ENCODE data around the gene SDS. TPM values are rescaled to one million over a fixed set of nuclear protein-coding genes. Genes with fewer than 3 reads are reported as not detected.

SDS gene
- polyA plus RNA-seq, 3 donors, result 0.89 to 2.3 (median 1.1) TPM

DNA sequence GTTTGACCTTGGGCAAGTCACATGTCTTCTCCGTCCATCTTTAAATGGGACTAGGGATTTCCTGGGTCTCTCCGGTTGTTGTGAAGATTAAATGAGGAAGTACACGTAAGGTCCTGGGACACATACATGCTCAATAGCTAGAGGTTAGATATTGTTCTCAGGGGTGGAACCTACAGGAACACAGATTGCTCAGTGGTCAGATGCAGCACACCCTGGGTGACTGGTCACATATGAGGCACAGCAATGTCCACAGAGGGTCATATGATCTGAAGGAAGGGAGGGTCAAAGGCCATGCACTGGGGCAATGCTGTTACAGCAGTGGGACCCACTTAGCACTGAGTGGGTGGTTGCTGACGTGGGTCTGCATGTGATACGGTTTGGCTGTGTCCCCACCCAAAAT is 57.3 kb downstream of the SDS start:
- peak; percentile 42 to 83 (median 54) for DNase-seq
- Histone ChIP-seq H3K9me3 (replicated peaks in 1 of 2; ENCODE audit: control insufficient read depth in 1 of 2, insufficient read depth in 1 of 2, low read length in 2 of 2) (no peaks in the 10 kb centered on the region), H3K36me3 (replicated peaks in 1 of 2; ENCODE audit: control insufficient read depth in 1 of 2, insufficient read depth in 2 of 2, low read length in 2 of 2) (no peaks in the 10 kb centered on the region), H3K4me1 (ENCODE audit: control insufficient read depth in 1 of 2, insufficient read depth in 2 of 2, low read length in 2 of 2) (peaks cover 7 to 14% of the 10 kb centered on the region in 2 donors), H3K4me2 (replicated peaks; ENCODE audit: extremely low read depth, low read length, poor library complexity, severe bottlenecking) (no peak overlapping the region), H4K20me1 (ENCODE audit: insufficient read depth, low read length) (no peaks in the 10 kb centered on the region), H3K4me3 (replicated peaks in 1 of 3; ENCODE audit: low read depth in 2 of 3, low read length in 3 of 3) (no peak overlapping the region), H3K27ac (ENCODE audit: low read depth in 1 of 2, low read length in 2 of 2) (no peak overlapping the region), H3K79me2 (ENCODE audit: insufficient read depth, low read length) (no peaks in the 10 kb centered on the region), H3K27me3 (ENCODE audit: control insufficient read depth in 2 of 2, insufficient read depth in 2 of 2, low read length in 2 of 2) (no peaks in the 10 kb centered on the region), H2AFZ (ENCODE audit: insufficient read depth, low read depth, low read length, poor library complexity, severe bottlenecking) (no peak overlapping the region), H3K9ac (ENCODE audit: insufficient read depth, low read length, poor library complexity, severe bottlenecking) (no peak overlapping the region)
- 41% methylated on average over 4 of the region's 5 CpGs for WGBS (ENCODE audit: insufficient coverage)
- TF ChIP-seq, protein P1, sequence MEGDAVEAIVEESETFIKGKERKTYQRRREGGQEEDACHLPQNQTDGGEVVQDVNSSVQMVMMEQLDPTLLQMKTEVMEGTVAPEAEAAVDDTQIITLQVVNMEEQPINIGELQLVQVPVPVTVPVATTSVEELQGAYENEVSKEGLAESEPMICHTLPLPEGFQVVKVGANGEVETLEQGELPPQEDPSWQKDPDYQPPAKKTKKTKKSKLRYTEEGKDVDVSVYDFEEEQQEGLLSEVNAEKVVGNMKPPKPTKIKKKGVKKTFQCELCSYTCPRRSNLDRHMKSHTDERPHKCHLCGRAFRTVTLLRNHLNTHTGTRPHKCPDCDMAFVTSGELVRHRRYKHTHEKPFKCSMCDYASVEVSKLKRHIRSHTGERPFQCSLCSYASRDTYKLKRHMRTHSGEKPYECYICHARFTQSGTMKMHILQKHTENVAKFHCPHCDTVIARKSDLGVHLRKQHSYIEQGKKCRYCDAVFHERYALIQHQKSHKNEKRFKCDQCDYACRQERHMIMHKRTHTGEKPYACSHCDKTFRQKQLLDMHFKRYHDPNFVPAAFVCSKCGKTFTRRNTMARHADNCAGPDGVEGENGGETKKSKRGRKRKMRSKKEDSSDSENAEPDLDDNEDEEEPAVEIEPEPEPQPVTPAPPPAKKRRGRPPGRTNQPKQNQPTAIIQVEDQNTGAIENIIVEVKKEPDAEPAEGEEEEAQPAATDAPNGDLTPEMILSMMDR (IDR thresholded peaks at IDR 0.05), result no peak
- Mint-ChIP-seq H3K4me1 (peaks cover 19% of the 10 kb centered on the region), H3K36me3 (no peaks in the 10 kb centered on the region), H3K4me3 (no peak overlapping the region), H3K27me3 (ENCODE audit: low read depth in 3 of 3) (peaks cover 2 to 10% (median 3%) of the 10 kb centered on the region in 3 donors), H3K27ac (peak overlapping the region in 3 of 7 donors; percentile 17 to 84 (median 55)), H3K9me3 (peaks cover 0 to 2% (median 0%) of the 10 kb centered on the region in 7 donors)
- intact Hi-C loops (cut with micrococcal nuclease), result no loop called here

DNA sequence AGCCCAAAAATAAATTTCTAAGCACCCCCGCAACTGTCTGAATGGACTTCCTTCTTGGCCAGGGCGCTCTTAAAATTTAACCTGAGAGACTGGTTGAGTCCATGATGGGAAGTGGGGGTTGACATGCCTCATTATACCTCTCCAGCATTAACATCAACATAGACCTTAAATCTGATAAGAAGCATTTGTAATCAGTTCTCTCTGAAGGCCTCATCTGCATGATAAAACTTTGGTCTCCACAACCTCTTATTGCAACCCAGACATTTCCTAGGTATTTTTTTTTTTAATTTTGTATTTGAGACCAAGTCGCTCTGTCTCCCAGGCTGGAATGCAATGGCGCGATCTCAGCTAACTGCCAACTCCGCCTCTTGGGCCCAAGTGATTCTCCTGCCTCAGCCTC is 58.4 kb downstream of the SDS start:
- Histone ChIP-seq H4K20me1 (ENCODE audit: insufficient read depth, low read length) (no peaks in the 10 kb centered on the region), H3K79me2 (ENCODE audit: insufficient read depth, low read length) (no peaks in the 10 kb centered on the region), H3K36me3 (replicated peaks in 1 of 2; ENCODE audit: control insufficient read depth in 1 of 2, insufficient read depth in 2 of 2, low read length in 2 of 2) (no peaks in the 10 kb centered on the region), H3K9ac (ENCODE audit: insufficient read depth, low read length, poor library complexity, severe bottlenecking) (no peak overlapping the region), H2AFZ (ENCODE audit: insufficient read depth, low read depth, low read length, poor library complexity, severe bottlenecking) (no peak overlapping the region), H3K4me3 (replicated peaks in 1 of 3; ENCODE audit: low read depth in 2 of 3, low read length in 3 of 3) (no peak overlapping the region), H3K9me3 (replicated peaks in 1 of 2; ENCODE audit: control insufficient read depth in 1 of 2, insufficient read depth in 1 of 2, low read length in 2 of 2) (no peaks in the 10 kb centered on the region), H3K4me1 (ENCODE audit: control insufficient read depth in 1 of 2, insufficient read depth in 2 of 2, low read length in 2 of 2) (peaks cover 11 to 19% of the 10 kb centered on the region in 2 donors), H3K27ac (ENCODE audit: low read depth in 1 of 2, low read length in 2 of 2) (no peak overlapping the region), H3K4me2 (replicated peaks; ENCODE audit: extremely low read depth, low read length, poor library complexity, severe bottlenecking) (no peak overlapping the region), H3K27me3 (ENCODE audit: control insufficient read depth in 2 of 2, insufficient read depth in 2 of 2, low read length in 2 of 2) (no peaks in the 10 kb centered on the region)
- H3K27ac Mint-ChIP-seq, result no peak overlapping the region
- DNase-seq, result no peak
- TF ChIP-seq, protein P1 (IDR thresholded peaks at IDR 0.05), result no peak
- H3K9me3 Mint-ChIP-seq, result peaks cover 0 to 2% (median 0%) of the 10 kb centered on the region in 7 donors
- no CpG with 5 or more reads among the region's 6 CpGs for WGBS (ENCODE audit: insufficient coverage)
- no peaks in the 10 kb centered on the region for H3K36me3 Mint-ChIP-seq
- H3K27me3 Mint-ChIP-seq (ENCODE audit: low read depth in 3 of 3), result peaks cover 2 to 10% (median 2%) of the 10 kb centered on the region in 3 donors
- intact Hi-C loops (cut with micrococcal nuclease), result no loop called here
- H3K4me1 Mint-ChIP-seq, result peaks cover 23% of the 10 kb centered on the region
- H3K4me3 Mint-ChIP-seq, result no peak overlapping the region

Other genes with a start within 250 kb of the SDS start
- gene DDX54, start 218.4 kb downstream of the SDS start, polyA plus RNA-seq, result 10 to 100 TPM in 2 of 3 donors, 1 to 10 TPM in 1; 7.9 to 32.2 (median 13.6) TPM
- gene RITA1, start 218.2 kb downstream of the SDS start, polyA plus RNA-seq, result 10 to 100 TPM in 2 of 3 donors, 1 to 10 TPM in 1; 4.9 to 17.6 (median 16.4) TPM
- 100 to 1,000 TPM in 1 of 3 donors, 10 to 100 TPM in 2; 20.4 to 110 (median 34.9) TPM for gene TPCN1, start 182.4 kb downstream of the SDS start, polyA plus RNA-seq
- 10 to 100 TPM; 21.6 to 46.0 (median 32.4) TPM for gene SLC8B1, start 68.8 kb downstream of the SDS start, polyA plus RNA-seq
- gene PLBD2, start 45.3 kb downstream of the SDS start, polyA plus RNA-seq, result 10 to 100 TPM in 1 of 3 donors, 1 to 10 TPM in 2; 8.5 to 12.4 (median 8.8) TPM
- gene SDSL, start 18.5 kb upstream of the SDS start, polyA plus RNA-seq, result 10 to 100 TPM in 1 of 3 donors, 1 to 10 TPM in 2; 4.6 to 10.0 (median 6.5) TPM
- not detected for gene LHX5, start 68.0 kb upstream of the SDS start, polyA plus RNA-seq

Data from CD14-positive monocyte (primary cell).